Activated CD4-positive, alpha-beta T cell treated with anti-CD3 and anti-CD28 coated beads, Interleukin-2, amount 50 U/mL, for 24 hours (primary cell): ENCODE results near the gene SCYL1.

Experiments used
- DNase-seq, 2 donors: peaks; one replicate each; pipeline ENCODE4 v3.0.0-alpha.2; 2020; ENCODE audit warnings: low read depth in 1 of 2, low spot score in 1 of 2

The SCYL1 gene

DNA sequence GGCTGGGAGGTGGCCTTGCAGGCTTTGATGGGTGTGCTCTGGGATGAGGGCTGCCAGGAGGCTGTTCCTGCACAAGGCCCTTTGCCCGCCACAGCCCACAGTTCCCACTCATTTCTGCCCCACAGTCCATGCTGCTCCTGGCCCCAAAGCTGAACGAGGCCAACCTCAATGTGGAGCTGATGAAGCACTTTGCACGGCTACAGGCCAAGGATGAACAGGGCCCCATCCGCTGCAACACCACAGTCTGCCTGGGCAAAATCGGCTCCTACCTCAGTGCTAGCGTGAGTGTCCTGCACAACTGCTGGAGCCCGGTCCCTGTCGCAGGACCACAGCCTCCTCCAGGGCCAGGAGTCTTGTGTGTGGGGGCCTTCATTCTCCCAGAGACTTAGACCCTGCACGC lies 10.2 kb downstream of the SCYL1 start:
- DNase-seq, result no peak

- DNase-seq, result no peak
Measured at GRCh38 chr11:65536412-65537295, 11.8 kb downstream of the SCYL1 start.

DNA sequence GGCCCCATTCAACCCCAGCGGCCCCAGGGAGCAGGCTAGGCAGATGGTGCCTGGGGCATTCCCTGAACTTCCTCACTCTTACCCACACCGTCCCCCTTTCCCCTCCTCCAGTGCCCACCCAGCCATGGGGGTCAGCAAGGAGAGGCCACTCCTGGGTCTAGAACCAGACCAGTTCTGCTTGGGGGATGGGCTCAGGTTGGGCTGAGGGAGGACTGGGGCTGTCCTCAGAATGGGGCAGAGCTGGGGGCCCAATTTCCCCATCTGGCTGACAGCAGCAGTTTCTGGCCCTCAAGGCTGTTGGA lies 12.4 kb downstream of the SCYL1 start:
- DNase-seq, result no peak

- DNase-seq, result no peak
Measured at GRCh38 chr11:65537620-65538231, 12.8 kb downstream of the SCYL1 start.

DNA sequence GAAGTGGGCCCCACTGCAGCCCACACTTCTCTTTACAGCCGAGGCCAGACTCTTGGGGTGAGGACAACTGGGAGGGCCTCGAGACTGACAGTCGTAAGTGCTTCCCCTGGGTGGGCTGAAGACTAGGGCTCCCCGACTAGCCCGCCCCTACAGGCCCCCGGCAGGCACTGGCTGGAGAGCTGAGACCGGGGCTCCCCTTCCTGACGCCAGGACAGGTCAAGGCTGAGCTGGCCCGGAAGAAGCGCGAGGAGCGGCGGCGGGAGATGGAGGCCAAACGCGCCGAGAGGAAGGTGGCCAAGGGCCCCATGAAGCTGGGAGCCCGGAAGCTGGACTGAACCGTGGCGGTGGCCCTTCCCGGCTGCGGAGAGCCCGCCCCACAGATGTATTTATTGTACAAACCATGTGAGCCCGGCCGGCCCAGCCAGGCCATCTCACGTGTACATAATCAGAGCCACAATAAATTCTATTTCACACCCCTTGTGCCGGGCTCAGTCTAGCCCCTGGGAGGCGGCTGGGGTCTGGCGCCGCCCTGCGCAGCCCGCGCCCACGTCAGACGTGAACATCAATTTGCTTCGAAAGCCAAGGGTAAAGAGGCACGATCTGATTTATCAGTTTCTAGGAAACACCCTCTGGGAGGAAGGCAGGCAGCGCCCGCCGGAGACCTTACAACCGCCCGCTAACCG lies 13.5 kb downstream of the SCYL1 start:
- no peak for DNase-seq

DNA sequence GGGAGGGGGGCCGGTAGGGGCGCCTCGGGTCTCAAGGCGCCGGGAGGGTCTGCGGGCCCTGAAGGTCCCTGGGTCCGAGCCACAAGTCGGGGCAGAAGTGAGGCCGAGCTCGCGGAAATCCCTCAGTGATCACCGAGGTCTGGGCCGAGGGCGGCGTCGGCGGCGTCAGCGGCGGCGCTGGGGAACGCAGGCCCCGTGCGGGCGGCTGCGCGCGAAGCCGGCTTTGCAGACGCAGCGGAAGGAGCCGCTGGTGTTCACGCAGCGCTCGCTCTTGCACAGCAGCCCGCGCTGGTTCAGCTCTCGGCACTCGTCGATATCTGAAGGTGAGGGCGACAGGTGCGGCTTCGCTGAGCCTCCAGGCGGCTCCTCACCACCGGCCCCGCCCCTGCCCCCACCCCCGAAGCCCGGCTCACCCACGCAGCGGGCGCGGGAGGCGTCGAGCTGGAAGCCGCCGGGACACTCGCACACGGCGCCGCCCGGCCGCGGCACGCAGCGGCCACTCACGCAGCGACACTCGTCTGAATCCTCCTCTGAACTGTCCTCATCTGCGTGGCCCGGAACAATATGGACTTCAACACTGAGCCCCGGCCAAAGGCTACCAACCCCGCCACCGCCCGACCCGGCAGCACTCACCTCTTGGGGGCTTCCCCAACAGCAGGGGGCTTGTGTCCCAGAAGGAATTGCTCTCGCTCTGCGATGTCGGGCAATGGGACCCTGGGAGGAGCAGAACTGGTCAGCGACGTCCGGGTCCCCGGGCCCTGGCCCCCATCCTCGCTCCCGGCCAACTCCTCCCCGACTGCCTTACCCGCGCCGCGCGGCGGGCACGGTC lies 14.2 kb downstream of the SCYL1 start:
- no peak for DNase-seq

GRCh38 chr11:65539744-65540289 lies 14.9 kb downstream of the SCYL1 start:
- DNase-seq, result no peak

- peak; percentile 75 to 91 for DNase-seq
Measured at GRCh38 chr11:65540290-65541092, 15.6 kb downstream of the SCYL1 start.

- DNase-seq, result no peak
Measured at GRCh38 chr11:65541093-65541982, 16.5 kb downstream of the SCYL1 start.

- no peak for DNase-seq
Measured at GRCh38 chr11:65542738-65543390, 18.0 kb downstream of the SCYL1 start.

- no peak for DNase-seq
Measured at GRCh38 chr11:65545853-65546216, 21.0 kb downstream of the SCYL1 start.

- DNase-seq, result peak; percentile 96 to 99
Measured at GRCh38 chr11:65546217-65546958, 21.5 kb downstream of the SCYL1 start.

DNA sequence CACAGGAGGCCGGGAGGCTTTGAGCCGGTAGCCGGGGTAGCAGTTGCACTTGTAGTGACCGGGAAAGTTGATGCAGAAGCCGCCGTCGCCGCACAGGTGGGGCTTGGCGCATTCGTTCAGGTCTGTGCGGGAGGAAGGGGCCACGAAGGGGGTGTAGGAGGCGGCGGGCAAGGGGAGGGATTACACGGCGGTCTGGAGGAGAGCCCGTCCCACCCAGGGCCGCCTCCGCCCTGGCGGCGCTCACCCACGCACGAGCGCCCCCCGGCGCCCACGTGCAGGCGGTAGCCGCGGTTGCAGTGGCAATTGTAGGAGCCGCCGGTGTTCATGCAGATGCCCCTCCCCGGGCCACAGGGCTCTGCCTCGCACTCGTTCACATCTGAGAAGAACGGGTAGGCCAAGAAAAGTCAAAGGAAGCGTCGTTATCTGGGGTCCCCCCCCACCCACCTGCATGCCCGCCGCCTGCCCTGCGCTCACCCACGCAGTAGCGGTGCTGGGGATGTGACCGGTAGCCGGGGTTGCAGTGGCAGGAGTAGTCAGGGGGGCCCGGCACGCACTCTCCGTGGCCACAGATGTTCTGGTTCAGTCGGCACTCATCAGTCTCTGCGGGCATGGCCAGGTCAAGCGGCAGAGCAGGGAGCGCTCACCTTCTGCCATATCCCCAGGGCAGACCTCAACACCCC lies 22.7 kb downstream of the SCYL1 start:
- DNase-seq, result no peak

- DNase-seq, result no peak
Measured at GRCh38 chr11:65548395-65548794, 23.5 kb downstream of the SCYL1 start.

GRCh38 chr11:65549096-65549495 lies 24.2 kb downstream of the SCYL1 start:
- DNase-seq, result no peak

DNA sequence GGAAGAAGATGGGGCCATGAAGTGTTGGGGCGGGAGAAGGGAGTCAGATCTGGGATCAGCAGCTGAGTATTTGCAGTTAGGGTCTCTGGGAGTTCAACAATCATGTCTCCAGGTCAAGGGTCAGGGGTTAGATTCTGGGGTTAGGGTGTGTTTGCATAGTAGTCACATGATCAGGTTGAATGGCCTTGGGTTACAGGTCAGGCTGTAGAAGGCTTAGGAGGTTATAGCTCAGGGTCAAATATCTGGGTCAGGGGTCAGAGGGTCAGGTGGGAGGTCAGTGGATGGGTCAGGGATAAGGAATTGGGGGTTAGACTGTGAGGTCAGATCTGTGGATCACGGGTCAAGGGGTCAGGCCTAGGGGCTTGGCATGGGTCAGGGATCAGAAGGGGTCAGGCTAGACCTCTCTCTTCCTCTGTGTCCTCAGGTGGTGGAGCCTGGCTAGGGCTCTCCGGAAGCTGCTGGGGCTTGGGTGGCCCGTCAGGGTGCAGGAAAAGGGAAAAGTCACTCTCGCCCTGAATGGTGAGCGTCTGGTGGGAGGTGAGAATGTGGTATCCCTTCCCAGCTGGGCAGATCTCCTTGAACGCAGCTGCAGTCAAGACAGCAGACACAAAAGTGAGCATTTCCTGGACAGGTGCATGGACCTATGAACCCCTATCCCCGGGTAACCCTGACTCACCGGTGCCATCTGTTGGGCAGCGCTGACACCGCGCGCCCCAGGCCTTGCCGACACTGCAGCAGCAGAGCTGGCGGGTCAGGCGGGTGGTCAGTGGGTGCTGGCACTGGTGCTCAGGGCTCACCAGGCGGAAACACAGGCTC lies 26.9 kb downstream of the SCYL1 start:
- no peak for DNase-seq
